Measurements from ENCODE around the gene FTO.

FTO gene

GRCh38 chr16:53982631-53983042, 278.7 kb downstream of the FTO start:
- no peaks in the 10 kb centered on the region for H3K9me3 ChIP-seq
- DNase-seq = no peak
- no peak overlapping the region for H3K4me3 ChIP-seq (ENCODE audit: low read depth, low read length)
- H3K4me1 ChIP-seq = no peaks in the 10 kb centered on the region
- no peaks in the 10 kb centered on the region for H3K27me3 ChIP-seq
- TF ChIP-seq, protein P1, sequence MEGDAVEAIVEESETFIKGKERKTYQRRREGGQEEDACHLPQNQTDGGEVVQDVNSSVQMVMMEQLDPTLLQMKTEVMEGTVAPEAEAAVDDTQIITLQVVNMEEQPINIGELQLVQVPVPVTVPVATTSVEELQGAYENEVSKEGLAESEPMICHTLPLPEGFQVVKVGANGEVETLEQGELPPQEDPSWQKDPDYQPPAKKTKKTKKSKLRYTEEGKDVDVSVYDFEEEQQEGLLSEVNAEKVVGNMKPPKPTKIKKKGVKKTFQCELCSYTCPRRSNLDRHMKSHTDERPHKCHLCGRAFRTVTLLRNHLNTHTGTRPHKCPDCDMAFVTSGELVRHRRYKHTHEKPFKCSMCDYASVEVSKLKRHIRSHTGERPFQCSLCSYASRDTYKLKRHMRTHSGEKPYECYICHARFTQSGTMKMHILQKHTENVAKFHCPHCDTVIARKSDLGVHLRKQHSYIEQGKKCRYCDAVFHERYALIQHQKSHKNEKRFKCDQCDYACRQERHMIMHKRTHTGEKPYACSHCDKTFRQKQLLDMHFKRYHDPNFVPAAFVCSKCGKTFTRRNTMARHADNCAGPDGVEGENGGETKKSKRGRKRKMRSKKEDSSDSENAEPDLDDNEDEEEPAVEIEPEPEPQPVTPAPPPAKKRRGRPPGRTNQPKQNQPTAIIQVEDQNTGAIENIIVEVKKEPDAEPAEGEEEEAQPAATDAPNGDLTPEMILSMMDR (IDR thresholded peaks at IDR 0.05; ENCODE audit: low read depth, low read length) = no peak
- H3K36me3 ChIP-seq = no peaks in the 10 kb centered on the region

DNA sequence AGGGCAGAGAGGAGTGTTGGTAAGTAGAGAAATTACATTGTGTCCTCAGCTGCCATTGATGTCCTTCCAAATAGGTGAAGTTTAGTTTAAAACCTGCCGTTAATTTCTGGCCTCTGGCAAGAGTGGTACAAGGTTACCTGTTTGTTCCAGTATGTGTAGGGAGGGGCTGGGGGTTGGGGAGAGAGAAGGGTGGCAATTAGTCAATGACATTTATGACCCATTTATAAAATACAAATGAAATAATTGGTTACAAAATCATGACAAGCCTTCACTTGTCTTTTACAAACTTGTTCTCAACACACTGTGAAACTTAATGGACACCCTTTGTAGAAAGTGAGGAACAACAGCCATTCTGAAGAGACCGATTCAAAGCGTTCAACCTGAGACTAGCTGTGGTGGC, 281.0 kb downstream of the FTO start:
- no peak for DNase-seq
- no peaks in the 10 kb centered on the region for H3K9me3 ChIP-seq
- TF ChIP-seq, protein P1 (IDR thresholded peaks at IDR 0.05; ENCODE audit: low read depth, low read length) = no peak
- no peaks in the 10 kb centered on the region for H3K36me3 ChIP-seq
- H3K4me3 ChIP-seq (ENCODE audit: low read depth, low read length) = no peak overlapping the region
- no peaks in the 10 kb centered on the region for H3K4me1 ChIP-seq
- H3K27me3 ChIP-seq = no peaks in the 10 kb centered on the region

GRCh38 chr16:53985861-53986260, 281.9 kb downstream of the FTO start:
- Histone ChIP-seq H3K4me3 (ENCODE audit: low read depth, low read length) (no peak overlapping the region), H3K27me3 (no peaks in the 10 kb centered on the region), H3K4me1 (no peaks in the 10 kb centered on the region), H3K9me3 (no peaks in the 10 kb centered on the region), H3K36me3 (no peaks in the 10 kb centered on the region)
- TF ChIP-seq, protein P1 (IDR thresholded peaks at IDR 0.05; ENCODE audit: low read depth, low read length) = no peak
- no peak for DNase-seq

DNA sequence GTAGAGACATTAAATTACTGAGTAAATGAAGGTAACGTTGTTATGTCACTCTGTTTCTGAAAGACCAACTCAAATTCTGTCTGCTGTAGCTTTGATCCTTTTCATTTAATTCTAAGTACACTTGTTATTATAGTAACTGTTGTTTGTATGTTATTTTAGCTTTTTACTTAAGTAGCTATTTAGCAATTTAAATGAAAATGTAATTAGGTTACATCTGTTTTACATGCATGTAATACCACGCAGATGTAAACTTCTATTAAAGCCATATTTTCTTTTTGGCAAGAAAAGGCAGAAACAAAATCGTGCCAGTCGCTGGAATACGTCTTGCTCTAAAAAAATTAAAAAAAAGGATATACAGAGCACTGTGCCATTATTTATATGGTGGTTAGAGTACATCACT, 282.8 kb downstream of the FTO start:
- no peaks in the 10 kb centered on the region for H3K9me3 ChIP-seq
- no peak for DNase-seq
- TF ChIP-seq, protein P1 (IDR thresholded peaks at IDR 0.05; ENCODE audit: low read depth, low read length) = no peak
- H3K4me3 ChIP-seq (ENCODE audit: low read depth, low read length) = no peak overlapping the region
- no peaks in the 10 kb centered on the region for H3K4me1 ChIP-seq
- no peaks in the 10 kb centered on the region for H3K27me3 ChIP-seq
- H3K36me3 ChIP-seq = no peaks in the 10 kb centered on the region

- DNase-seq = no peak
- TF ChIP-seq, protein P1 (IDR thresholded peaks at IDR 0.05; ENCODE audit: low read depth, low read length) = no peak
- H3K9me3 ChIP-seq = no peaks in the 10 kb centered on the region
- H3K4me3 ChIP-seq (ENCODE audit: low read depth, low read length) = no peak overlapping the region
- no peaks in the 10 kb centered on the region for H3K4me1 ChIP-seq
- no peaks in the 10 kb centered on the region for H3K36me3 ChIP-seq
- H3K27me3 ChIP-seq = no peaks in the 10 kb centered on the region
Observed at GRCh38 chr16:53988136-53988535, 284.2 kb downstream of the FTO start.

GRCh38 chr16:53989597-53989996, 285.6 kb downstream of the FTO start:
- TF ChIP-seq, protein P1 (IDR thresholded peaks at IDR 0.05; ENCODE audit: low read depth, low read length) = no peak
- Histone ChIP-seq H3K4me1 (no peaks in the 10 kb centered on the region), H3K9me3 (no peaks in the 10 kb centered on the region), H3K27me3 (no peaks in the 10 kb centered on the region), H3K36me3 (no peaks in the 10 kb centered on the region), H3K4me3 (ENCODE audit: low read depth, low read length) (no peak overlapping the region)
- no peak for DNase-seq

All from BE2C (cell line).